AG04450 (cell line): ENCODE data around the gene AOAH. TPM values are rescaled to one million over a fixed set of nuclear protein-coding genes. Genes with fewer than 3 reads are reported as not detected.

Experiments used
- CTCF ChIA-PET: fragments of 300-600, 350-600 bp; formaldehyde crosslinking; extraction: SDS; loops from one replicate; lab custom pipeline; 2022; ENCODE audit warnings: antibody characterized with exemption, inconsistent platforms; lab: Charles Lee
- POLR2A ChIA-PET: fragments of 350-600 bp; formaldehyde crosslinking; extraction: SDS; loops from one replicate; lab custom pipeline; 2021; ENCODE audit warnings: antibody characterized with exemption, inconsistent platforms; lab: Yijun Ruan, JAX
- DNase-seq: peaks from one replicate; pipeline ENCODE4 v3.0.0-alpha.2; 2011; ENCODE audit warnings: low read depth, low spot score
- H3K27ac ChIP-seq: one replicate; pipeline ENCODE4 v1.5.1; 2012; ENCODE audit warnings: low read depth, low read length, control low read depth
- H3K27me3 ChIP-seq: one replicate; pipeline ENCODE4 v1.6.0; 2012; ENCODE audit warnings: low read length; ENCODE audit not compliant: control insufficient read depth, insufficient read depth
- H3K4me3 ChIP-seq: 2 replicates; pipeline ENCODE4 v1.5.1; 2011; ENCODE audit warnings: mild to moderate bottlenecking, low read depth, low read length, control low read depth
- H3K9me3 ChIP-seq: 2 replicates; pipeline ENCODE4 v1.5.1; 2012; ENCODE audit warnings: low read length; ENCODE audit not compliant: control insufficient read depth, insufficient read depth
- CTCF ChIP-seq: IDR thresholded peaks from 2 replicates; pipeline ENCODE4 v1.5.1; 2011; ENCODE audit warnings: low read depth, low read length, control low read depth, inconsistent platforms
- polyA plus RNA-seq: library from polyadenylated mRNA; depleted of rRNA; stranded (reverse); fragments of >200 nt; gene quantifications from 2 replicates; pipeline ENCODE4 v1.2.3, GENCODE V29; 2011

AOAH gene
- polyA plus RNA-seq, 1 experiment: not detected

- no peak for DNase-seq
- Histone ChIP-seq H3K27ac (no peak overlapping the region), H3K4me3 (no peak overlapping the region), H3K9me3 (no peaks in the 10 kb centered on the region), H3K27me3 (no peaks in the 10 kb centered on the region)
- CTCF ChIA-PET: no interaction called here
- TF ChIP-seq CTCF: no peak
- POLR2A ChIA-PET: interaction anchor here (0.7 kb wide), 1 partner anchor 277 kb away, joined by 3 read pairs; no protein-coding TSS in a partner anchor
Measured at GRCh38 chr7:36732806-36733205, 8.5 kb upstream of the AOAH start.

- CTCF ChIA-PET: no interaction called here
- POLR2A ChIA-PET: no interaction called here
- no peaks in the 10 kb centered on the region for H3K9me3 ChIP-seq
- H3K4me3 ChIP-seq: no peak overlapping the region
- no peaks in the 10 kb centered on the region for H3K27me3 ChIP-seq
- H3K27ac ChIP-seq: no peak overlapping the region
- TF ChIP-seq CTCF: no peak
- no peak for DNase-seq
Measured at GRCh38 chr7:36730046-36730445, 5.8 kb upstream of the AOAH start.

- Histone ChIP-seq H3K27ac (no peak overlapping the region), H3K9me3 (no peaks in the 10 kb centered on the region), H3K27me3 (no peaks in the 10 kb centered on the region), H3K4me3 (no peak overlapping the region)
- TF ChIP-seq CTCF: no peak
- no peak for DNase-seq
- ChIA-PET CTCF (interaction anchor here (0.5 kb wide), 1 partner anchor 256 kb away, joined by 3 read pairs; no protein-coding TSS in a partner anchor), POLR2A (no interaction called here)
Measured at GRCh38 chr7:36728143-36728542, 3.8 kb upstream of the AOAH start.

GRCh38 chr7:36726806-36727503 lies 2.7 kb upstream of the AOAH start:
- TF ChIP-seq CTCF: no peak
- Histone ChIP-seq H3K4me3 (no peak overlapping the region), H3K9me3 (no peaks in the 10 kb centered on the region), H3K27ac (no peak overlapping the region), H3K27me3 (no peaks in the 10 kb centered on the region)
- DNase-seq: no peak
- ChIA-PET POLR2A (no interaction called here), CTCF (no interaction called here)

- Histone ChIP-seq H3K4me3 (no peak overlapping the region), H3K27me3 (no peaks in the 10 kb centered on the region), H3K9me3 (no peaks in the 10 kb centered on the region), H3K27ac (no peak overlapping the region)
- TF ChIP-seq CTCF: no peak
- no peak for DNase-seq
- ChIA-PET POLR2A (no interaction called here), CTCF (no interaction called here)
Measured at GRCh38 chr7:36726311-36726710, 2.0 kb upstream of the AOAH start.
